Hepatocyte (in vitro differentiated cells): Measurements from ENCODE around the gene TCF4. TPM values are rescaled to one million over a fixed set of nuclear protein-coding genes. Genes with fewer than 3 reads are reported as not detected.

Source experiments
- DNase-seq: peaks from one replicate; pipeline ENCODE4 v3.0.0-alpha.2; 2016; ENCODE audit warnings: low spot score
- H2AFZ ChIP-seq: fragments of 200-600 bp; sonication (generic); 2 replicates; pipeline ENCODE4 v1.6.0; 2016; ENCODE audit warnings: antibody characterized with exemption, mild to moderate bottlenecking
- H3K27ac ChIP-seq: fragments of 200-600 bp; sonication (generic); 2 replicates; pipeline ENCODE4 v1.5.1; 2016; ENCODE audit warnings: mild to moderate bottlenecking
- H3K27me3 ChIP-seq: fragments of 200-600 bp; sonication (generic); 2 replicates; pipeline ENCODE4 v1.6.1; 2016
- H3K36me3 ChIP-seq: fragments of 200-600 bp; sonication (generic); replicated peaks from 2 replicates; pipeline ENCODE4 v1.5.1; 2016; ENCODE audit warnings: low read depth; ENCODE audit not compliant: insufficient read depth
- H3K4me1 ChIP-seq: fragments of 200-600 bp; sonication (generic); 2 replicates; pipeline ENCODE4 v1.5.1; 2016; ENCODE audit warnings: mild to moderate bottlenecking, moderate library complexity; ENCODE audit not compliant: insufficient read depth
- H3K4me2 ChIP-seq: fragments of 200-600 bp; sonication (generic); 2 replicates; pipeline ENCODE4 v1.6.0; 2016
- H3K4me3 ChIP-seq: fragments of 200-600 bp; sonication (generic); 2 replicates; pipeline ENCODE4 v1.5.1; 2016; ENCODE audit warnings: mild to moderate bottlenecking
- H3K79me2 ChIP-seq: fragments of 200-600 bp; sonication (generic); 2 replicates; pipeline ENCODE4 v1.6.0; 2017; ENCODE audit warnings: mild to moderate bottlenecking
- H3K9me2 ChIP-seq: fragments of 200-600 bp; sonication (generic); replicated peaks from 2 replicates; pipeline ENCODE4 v1.6.0; 2017; ENCODE audit warnings: mild to moderate bottlenecking; ENCODE audit not compliant: insufficient read depth
- H3K9me3 ChIP-seq: fragments of 200-600 bp; sonication (generic); 2 replicates; pipeline ENCODE4 v1.5.1; 2016; ENCODE audit warnings: low read depth, mild to moderate bottlenecking
- H4K20me1 ChIP-seq: fragments of 200-600 bp; sonication (generic); 2 replicates; pipeline ENCODE4 v1.6.0; 2016; ENCODE audit warnings: mild to moderate bottlenecking; ENCODE audit not compliant: insufficient read depth, poor library complexity, severe bottlenecking
- CTCF ChIP-seq: fragments of 200-600 bp; sonication (generic); IDR thresholded peaks from 2 replicates; pipeline ENCODE4 v1.5.1; 2016; ENCODE audit warnings: antibody characterized with exemption, mild to moderate bottlenecking; ENCODE audit not compliant: poor library complexity
- EZH2 ChIP-seq: fragments of 200-600 bp; sonication (generic); IDR thresholded peaks from 2 replicates; pipeline ENCODE4 v1.6.1; 2016; ENCODE audit warnings: antibody characterized with exemption, mild to moderate bottlenecking, borderline replicate concordance
- EZH2phosphoT487 ChIP-seq: fragments of 200-600 bp; sonication (generic); IDR thresholded peaks from one replicate; pipeline ENCODE4 v1.6.1; 2018; ENCODE audit warnings: antibody characterized with exemption, mild to moderate bottlenecking, low read depth, moderate library complexity; ENCODE audit not compliant: unreplicated experiment, severe bottlenecking
- WGBS: methylation state at CpG from one replicate; pipeline ENCODE4 v1.1.6; 2016; ENCODE audit warnings: low lambda C conversion rate; ENCODE audit errors: missing lambda C conversion rate; 5-methylcytosine and 5-hydroxymethylcytosine counted together
- polyA plus RNA-seq: library from polyadenylated mRNA; unstranded; fragments of >200 nt; fragmentation: Nextera tagmentation; extraction: Ambion mirVana; gene quantifications from 2 replicates; pipeline ENCODE4 v1.2.1, GENCODE V29; 2016
- total RNA-seq: library from RNA; depleted of rRNA; stranded (reverse); fragments of >200 nt; gene quantifications from 2 replicates; pipeline ENCODE4 v1.2.3, GENCODE V29; 2014

The TCF4 gene
- total and polyA plus RNA-seq, 2 experiments from 2014 or later, result 40.5 to 65.2 TPM

DNA sequence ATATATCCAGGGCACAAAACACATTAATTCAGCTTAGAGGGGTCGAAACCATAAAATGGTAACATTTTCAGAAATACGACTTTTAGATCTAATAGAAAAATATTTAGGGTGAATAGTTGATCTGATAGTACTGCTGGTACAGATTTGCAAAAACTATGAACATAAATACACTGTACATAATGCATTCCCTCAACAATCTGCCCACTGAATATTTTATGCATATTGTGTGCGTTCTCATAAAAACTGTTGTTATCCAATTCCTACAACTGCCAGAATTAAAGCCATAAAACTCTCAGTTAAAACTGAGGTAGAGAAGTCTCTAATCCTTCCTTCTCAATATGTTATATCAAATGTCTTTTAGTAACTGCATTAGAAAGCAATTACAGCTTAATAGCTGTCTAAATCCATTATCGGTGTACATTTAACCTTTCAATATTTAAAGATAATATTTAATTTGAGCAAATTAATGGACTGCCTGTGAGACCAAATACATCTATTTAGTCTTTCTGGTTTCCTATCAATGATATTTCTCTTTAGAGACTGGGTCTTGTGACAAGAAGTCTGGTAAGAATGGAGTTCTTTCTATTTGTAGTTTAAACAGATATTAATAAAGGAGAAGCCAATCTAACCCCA is 32.5 kb downstream of the TCF4 start:
- Histone ChIP-seq H3K9me3 (no peaks in the 10 kb centered on the region), H3K4me3 (no peak overlapping the region), H3K27me3 (no peaks in the 10 kb centered on the region), H3K4me2 (no peak overlapping the region), H2AFZ (no peak overlapping the region), H3K9me2 (no peaks in the 10 kb centered on the region), H4K20me1 (no peaks in the 10 kb centered on the region), H3K4me1 (no peaks in the 10 kb centered on the region), H3K36me3 (no peaks in the 10 kb centered on the region), H3K27ac (no peak overlapping the region), H3K79me2 (peaks cover 49% of the 10 kb centered on the region)
- DNase-seq, result no peak
- 81% methylated on average over 4 of the region's 4 CpGs for WGBS
- no peak for TF ChIP-seq EZH2phosphoT487
- no peak for TF ChIP-seq CTCF
- no peak for TF ChIP-seq EZH2

- no peaks in the 10 kb centered on the region for H3K36me3 ChIP-seq
- H3K4me2 ChIP-seq, result no peak overlapping the region
- H3K9me3 ChIP-seq, result no peaks in the 10 kb centered on the region
- no peaks in the 10 kb centered on the region for H3K27me3 ChIP-seq
- H3K9me2 ChIP-seq, result no peaks in the 10 kb centered on the region
- H3K4me1 ChIP-seq, result peaks cover 3% of the 10 kb centered on the region
- peaks cover 48% of the 10 kb centered on the region for H3K79me2 ChIP-seq
- DNase-seq, result no peak
- H3K27ac ChIP-seq, result no peak overlapping the region
- H2AFZ ChIP-seq, result no peak overlapping the region
- no peak overlapping the region for H3K4me3 ChIP-seq
- 90% methylated on average over 11 of the region's 11 CpGs for WGBS
- H4K20me1 ChIP-seq, result no peaks in the 10 kb centered on the region
- TF ChIP-seq CTCF (no peak), EZH2 (no peak), EZH2phosphoT487 (no peak)
These were observed 35.3 kb downstream of the TCF4 start for GRCh38 chr18:55552526-55553189.

DNA sequence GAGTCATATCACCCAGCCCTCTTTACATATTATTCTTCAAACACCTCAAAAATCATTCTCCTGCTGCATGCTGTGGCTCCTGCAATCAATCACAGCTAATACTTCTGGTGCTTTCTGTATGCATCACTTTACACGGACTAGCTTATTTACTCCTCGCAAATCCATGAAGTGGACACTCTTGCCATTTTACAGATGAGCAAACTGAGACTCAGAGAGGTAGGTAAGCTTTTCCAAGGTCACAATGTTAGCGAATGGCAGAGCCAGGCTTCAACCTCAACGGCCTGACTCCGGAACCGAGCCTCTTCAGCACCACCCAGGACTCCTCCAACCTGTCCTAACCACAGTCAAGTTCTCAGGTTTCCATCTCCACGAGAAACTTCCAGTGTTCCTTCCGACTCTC is 36.8 kb downstream of the TCF4 start:
- no peak overlapping the region for H2AFZ ChIP-seq
- peaks cover 9% of the 10 kb centered on the region for H3K4me1 ChIP-seq
- H3K36me3 ChIP-seq, result no peaks in the 10 kb centered on the region
- H3K4me3 ChIP-seq, result no peak overlapping the region
- no peaks in the 10 kb centered on the region for H3K27me3 ChIP-seq
- H4K20me1 ChIP-seq, result peaks cover 4% of the 10 kb centered on the region
- H3K79me2 ChIP-seq, result peaks cover 39% of the 10 kb centered on the region
- DNase-seq, result no peak
- TF ChIP-seq EZH2phosphoT487 (no peak), EZH2 (no peak), CTCF (no peak)
- no peak overlapping the region for H3K4me2 ChIP-seq
- H3K9me3 ChIP-seq, result no peaks in the 10 kb centered on the region
- WGBS, result 94% methylated on average over 8 of the region's 8 CpGs
- no peak overlapping the region for H3K27ac ChIP-seq
- no peaks in the 10 kb centered on the region for H3K9me2 ChIP-seq
